CMK (cell line): Measurements from ENCODE around the gene GALNT16.

Source experiments
- DNase-seq: peaks from one replicate; pipeline ENCODE4 v3.0.0-alpha.2; 2010; ENCODE audit warnings: low read depth

Gene GALNT16

GRCh38 chr14:69335371-69335771 lies 75.4 kb downstream of the GALNT16 start:
- DNase-seq = no peak

DNA sequence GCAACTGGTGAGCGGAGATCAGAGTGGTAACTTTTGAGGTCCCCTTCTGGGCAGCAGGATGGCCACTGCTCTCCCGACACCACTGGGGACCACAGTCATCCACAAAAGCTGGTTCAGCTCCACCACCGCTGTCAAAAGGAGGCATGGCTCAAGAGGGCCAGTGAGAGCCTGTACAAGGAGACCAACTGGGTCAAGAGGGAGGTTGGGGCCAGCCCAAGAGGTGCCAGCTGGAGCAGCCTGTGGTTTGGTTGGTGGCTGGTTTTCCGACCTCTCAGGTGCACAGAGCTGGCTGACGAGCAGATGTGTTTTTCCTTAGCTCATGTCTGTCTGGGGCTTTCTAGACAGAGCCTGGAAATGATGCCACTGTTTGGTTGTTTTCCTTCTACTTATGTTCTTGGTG lies 78.0 kb downstream of the GALNT16 start:
- no peak for DNase-seq

DNA sequence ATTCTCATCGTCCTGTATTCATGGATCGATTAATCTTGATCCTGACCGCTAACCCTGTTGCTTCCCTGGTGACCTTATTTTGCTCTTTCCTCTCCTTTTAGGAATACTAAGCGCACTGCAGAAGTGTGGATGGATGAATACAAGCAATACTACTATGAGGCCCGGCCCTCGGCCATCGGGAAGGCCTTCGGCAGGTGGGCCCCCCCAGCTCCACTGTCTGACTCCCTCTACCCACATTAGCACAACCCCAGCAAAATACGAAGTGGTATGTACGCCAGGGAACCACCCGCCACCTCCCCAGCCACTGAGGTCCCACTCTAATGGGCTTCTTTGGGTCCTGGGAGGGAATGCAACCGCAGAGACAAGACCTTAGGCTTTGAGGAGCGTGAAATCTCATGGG lies 79.5 kb downstream of the GALNT16 start:
- DNase-seq = no peak

DNA sequence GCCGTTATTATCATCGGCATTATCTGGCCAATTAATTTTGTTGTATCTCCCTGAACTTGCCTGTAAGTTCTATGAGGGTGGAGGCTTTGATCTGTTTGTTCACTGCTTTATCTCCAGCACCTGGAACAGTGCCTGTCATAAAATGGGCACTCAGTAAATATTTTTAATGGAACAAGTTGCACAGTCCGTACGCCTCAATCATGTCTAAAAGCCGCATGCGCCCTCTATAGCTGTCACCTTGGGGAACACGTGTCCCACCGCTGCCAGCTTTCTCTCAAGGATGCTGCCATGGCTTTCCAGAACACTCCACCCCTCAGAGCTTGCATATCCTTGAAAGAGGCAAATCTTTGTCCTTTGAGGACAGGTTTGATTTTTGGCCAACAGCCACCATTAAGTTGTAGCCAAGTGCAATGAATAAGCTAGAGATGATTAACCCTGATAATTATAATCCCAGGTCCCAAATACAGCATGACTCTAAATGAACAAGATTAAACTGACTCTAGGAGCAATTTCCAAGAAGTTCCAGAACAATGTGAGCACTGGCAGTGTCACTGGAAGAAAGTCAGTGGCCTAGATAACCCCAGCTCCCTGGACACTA lies 83.1 kb downstream of the GALNT16 start:
- DNase-seq = no peak

- no peak for DNase-seq
Observed at GRCh38 chr14:69344171-69344570, 84.2 kb downstream of the GALNT16 start.

- DNase-seq = no peak
Observed at GRCh38 chr14:69345402-69345801, 85.4 kb downstream of the GALNT16 start.

DNA sequence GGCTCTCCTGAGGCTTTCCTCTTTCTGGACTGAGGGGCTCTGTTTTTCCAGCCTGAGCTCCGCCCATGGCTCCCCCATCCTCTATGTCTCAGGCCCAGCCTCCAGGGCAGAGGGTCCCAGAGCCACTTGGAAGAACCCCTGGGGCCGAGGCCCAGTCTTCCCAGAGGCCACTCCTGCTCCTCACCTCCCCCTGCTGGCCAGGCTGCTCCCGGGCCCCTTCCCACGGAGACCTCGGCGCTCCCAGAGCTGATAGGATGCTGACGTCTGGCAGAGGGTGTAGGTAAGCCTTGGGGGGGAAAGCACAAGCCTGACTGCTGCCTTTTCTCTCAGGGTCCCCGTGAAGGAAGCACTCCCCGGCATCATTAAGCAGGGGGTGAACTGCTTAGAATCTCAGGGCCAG lies 86.8 kb downstream of the GALNT16 start:
- no peak for DNase-seq

- DNase-seq = no peak
Observed at GRCh38 chr14:69349091-69349777, 89.3 kb downstream of the GALNT16 start.

- no peak for DNase-seq
Observed at GRCh38 chr14:69350892-69351291, 90.9 kb downstream of the GALNT16 start.

DNA sequence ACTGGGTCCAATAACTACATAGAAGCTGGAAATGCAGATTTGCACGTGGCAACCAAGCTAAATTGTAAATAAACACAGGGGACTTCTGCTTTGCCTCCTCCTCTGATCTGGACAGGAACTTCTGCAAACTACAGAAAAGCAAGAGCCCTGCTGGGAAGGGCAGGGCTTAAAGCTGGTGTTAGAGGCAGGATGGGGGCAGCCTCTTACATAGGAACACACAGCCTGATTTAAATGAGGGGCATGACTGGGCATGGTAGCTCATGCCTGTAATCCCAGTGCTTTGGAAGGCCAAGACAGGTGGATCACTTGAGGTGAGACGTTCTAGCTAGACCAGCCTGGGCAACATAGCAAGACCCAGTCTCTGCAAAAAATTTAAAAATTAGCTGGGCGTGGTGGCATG lies 91.4 kb downstream of the GALNT16 start:
- DNase-seq = no peak

DNA sequence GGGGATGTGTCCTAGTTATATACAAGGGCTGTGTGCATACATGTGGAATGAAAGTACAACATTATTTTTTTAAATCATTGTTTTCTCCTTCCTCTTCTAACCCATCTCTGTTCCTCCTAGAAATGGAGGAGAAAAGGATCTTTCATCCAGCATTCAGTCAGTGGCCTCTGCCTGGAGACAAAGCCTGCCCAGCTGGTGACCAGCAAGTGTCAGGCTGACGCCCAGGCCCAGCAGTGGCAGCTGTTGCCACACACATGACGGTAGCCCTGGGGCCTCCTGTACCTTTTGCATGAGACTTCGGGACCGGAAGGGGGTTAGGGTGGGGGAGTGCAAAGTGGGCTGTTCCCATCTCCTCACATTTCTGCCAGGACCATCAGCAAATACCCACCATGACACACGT lies 92.0 kb downstream of the GALNT16 start:
- no peak for DNase-seq

- no peak for DNase-seq
Observed at GRCh38 chr14:69353168-69353567, 93.2 kb downstream of the GALNT16 start.

- no peak for DNase-seq
Observed at GRCh38 chr14:69354383-69355153, 94.6 kb downstream of the GALNT16 start.

GRCh38 chr14:69355154-69355597 lies 95.2 kb downstream of the GALNT16 start:
- DNase-seq = no peak

GRCh38 chr14:69355607-69356281 lies 95.8 kb downstream of the GALNT16 start:
- no peak for DNase-seq

- DNase-seq = no peak
Observed at GRCh38 chr14:69356903-69357543, 97.1 kb downstream of the GALNT16 start.

DNA sequence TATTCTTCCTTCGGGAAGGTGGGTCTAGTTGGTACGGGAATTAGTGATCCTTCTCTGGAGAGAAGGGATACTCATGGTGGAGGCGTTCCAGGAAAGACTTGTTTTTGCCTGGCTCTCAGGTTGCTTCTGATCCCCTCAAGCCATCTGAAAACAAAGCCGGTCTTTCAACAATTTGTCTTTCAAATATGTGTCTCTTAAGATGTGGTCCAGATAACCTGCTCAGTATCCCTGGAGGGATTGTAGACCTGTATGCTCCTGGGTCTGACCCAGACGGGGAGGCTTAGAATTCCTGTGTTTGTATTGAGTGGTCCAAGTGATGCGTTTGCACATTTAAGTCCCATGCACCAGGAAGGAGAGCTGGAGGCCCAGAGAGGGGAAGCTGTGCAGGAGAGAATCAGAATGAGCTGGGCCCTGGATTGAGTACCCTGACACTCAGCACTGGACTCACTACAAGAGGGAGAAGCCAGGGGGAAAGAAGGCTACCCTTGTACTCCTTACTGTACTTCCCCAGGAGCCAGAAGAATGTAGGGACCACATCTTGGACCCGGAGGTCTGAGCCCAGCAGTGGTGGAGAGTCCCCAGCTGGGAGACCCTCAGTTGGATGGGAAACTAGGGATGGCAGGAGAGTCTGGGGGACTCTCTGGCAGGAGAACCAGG lies 97.7 kb downstream of the GALNT16 start:
- no peak for DNase-seq

- no peak for DNase-seq
Observed at GRCh38 chr14:69358233-69358963, 98.4 kb downstream of the GALNT16 start.

- DNase-seq = no peak
Observed at GRCh38 chr14:69358966-69359365, 99.0 kb downstream of the GALNT16 start.

DNA sequence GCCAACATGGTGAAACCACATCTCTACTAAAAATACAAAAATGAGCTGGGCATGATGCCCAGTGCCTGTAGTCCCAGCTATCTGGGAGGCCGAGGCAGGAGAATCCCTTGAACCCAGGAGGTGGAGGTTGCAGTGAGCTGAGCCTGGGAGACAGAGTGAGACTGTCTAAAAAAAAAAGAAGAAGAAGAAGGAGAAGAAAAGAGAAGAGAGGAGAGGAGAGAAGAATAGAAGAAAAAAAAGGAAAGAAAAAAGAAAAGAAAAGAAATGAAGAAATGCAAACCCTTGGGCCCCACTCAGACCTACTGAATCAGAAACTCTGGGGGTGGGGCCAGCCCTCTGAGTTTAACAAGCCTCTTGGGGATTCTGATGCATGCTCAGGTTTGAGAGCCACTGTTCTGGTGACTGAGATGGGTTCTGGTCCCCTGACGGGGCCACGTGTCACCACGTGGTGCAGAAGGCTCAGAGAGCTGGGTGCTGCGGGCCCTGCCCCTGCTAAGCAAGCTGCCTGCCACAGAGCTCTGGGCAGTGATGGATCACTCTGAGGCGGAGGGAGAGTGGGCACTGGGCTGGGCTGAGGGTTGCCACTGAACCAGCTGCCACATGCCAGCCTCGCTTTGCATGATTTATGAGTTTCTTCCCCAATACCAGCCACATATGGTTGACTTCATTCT lies 100.6 kb downstream of the GALNT16 start:
- DNase-seq = no peak
